ENCODE results near the gene RNF150. TPM values are rescaled to one million over a fixed set of nuclear protein-coding genes. Genes with fewer than 3 reads are reported as not detected.
"Not testable (repeated sequence)": the region's sequence is repeated elsewhere in the genome, so short reads cannot be mapped to it uniquely, and the experiment has no call there.

Gene RNF150
- total RNA-seq, 1 donor from 2014 or later = 5.8 TPM

DNA sequence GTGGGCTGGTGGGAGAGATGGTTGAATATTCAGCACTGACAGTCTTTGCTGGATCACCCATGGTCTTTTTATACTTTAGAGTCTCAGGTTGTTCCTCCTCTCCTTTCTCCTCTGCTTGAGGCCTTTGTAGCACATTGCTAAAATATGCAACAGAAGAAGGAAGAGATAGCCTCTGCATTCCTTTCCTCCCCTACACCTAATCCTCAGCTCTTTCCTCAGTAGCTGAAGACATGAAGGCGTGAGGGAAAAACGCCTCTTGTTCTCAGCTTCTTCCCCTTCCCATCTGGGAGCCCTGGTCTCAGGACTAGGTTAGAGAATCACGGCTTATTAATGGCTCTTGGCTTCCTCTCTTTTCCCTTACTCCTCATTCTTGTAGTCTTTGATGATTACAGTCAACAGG is 76.8 kb downstream of the RNF150 start:
- H3K36me3 Mint-ChIP-seq (ENCODE audit: low read depth, unreplicated experiment) = peaks cover 5% of the 10 kb centered on the region
- no peak for DNase-seq (ENCODE audit: low spot score)
- H3K9me3 Mint-ChIP-seq (ENCODE audit: unreplicated experiment) = no peaks in the 10 kb centered on the region
- no peak overlapping the region for H3K27ac Mint-ChIP-seq (ENCODE audit: unreplicated experiment)
- no peaks in the 10 kb centered on the region for H3K4me1 Mint-ChIP-seq (ENCODE audit: unreplicated experiment)
- no peak overlapping the region for H3K4me3 Mint-ChIP-seq (ENCODE audit: unreplicated experiment)
- TF ChIP-seq, protein P1, sequence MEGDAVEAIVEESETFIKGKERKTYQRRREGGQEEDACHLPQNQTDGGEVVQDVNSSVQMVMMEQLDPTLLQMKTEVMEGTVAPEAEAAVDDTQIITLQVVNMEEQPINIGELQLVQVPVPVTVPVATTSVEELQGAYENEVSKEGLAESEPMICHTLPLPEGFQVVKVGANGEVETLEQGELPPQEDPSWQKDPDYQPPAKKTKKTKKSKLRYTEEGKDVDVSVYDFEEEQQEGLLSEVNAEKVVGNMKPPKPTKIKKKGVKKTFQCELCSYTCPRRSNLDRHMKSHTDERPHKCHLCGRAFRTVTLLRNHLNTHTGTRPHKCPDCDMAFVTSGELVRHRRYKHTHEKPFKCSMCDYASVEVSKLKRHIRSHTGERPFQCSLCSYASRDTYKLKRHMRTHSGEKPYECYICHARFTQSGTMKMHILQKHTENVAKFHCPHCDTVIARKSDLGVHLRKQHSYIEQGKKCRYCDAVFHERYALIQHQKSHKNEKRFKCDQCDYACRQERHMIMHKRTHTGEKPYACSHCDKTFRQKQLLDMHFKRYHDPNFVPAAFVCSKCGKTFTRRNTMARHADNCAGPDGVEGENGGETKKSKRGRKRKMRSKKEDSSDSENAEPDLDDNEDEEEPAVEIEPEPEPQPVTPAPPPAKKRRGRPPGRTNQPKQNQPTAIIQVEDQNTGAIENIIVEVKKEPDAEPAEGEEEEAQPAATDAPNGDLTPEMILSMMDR (IDR thresholded peaks at IDR 0.05; ENCODE audit: unreplicated experiment) = no peak
- H3K27me3 Mint-ChIP-seq (ENCODE audit: unreplicated experiment) = no peaks in the 10 kb centered on the region

DNA sequence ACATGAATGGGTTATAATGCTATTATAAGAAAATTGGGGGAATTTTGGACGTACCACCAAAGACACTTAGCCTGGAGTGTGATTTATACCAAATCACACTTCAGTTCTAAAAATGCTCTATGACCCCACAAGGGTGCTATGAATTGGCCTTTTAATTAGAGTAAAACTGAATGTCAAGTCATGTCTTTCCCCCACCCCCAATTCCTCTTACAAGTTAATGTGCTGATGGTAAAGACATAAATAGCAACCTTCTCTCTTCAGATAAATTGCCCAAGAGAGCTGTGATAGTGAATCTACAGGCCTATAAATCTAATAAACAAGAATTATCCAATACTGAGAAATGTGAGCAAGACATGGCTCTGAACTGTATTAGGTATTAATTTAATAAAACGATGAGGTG is 78.8 kb downstream of the RNF150 start:
- TF ChIP-seq, protein P1 (IDR thresholded peaks at IDR 0.05; ENCODE audit: unreplicated experiment) = no peak
- Mint-ChIP-seq H3K4me1 (ENCODE audit: unreplicated experiment) (no peaks in the 10 kb centered on the region), H3K9me3 (ENCODE audit: unreplicated experiment) (no peaks in the 10 kb centered on the region), H3K27ac (ENCODE audit: unreplicated experiment) (no peak overlapping the region), H3K36me3 (ENCODE audit: low read depth, unreplicated experiment) (peaks cover 9% of the 10 kb centered on the region), H3K27me3 (ENCODE audit: unreplicated experiment) (peaks cover 2% of the 10 kb centered on the region), H3K4me3 (ENCODE audit: unreplicated experiment) (no peak overlapping the region)
- DNase-seq (ENCODE audit: low spot score) = no peak

- not testable (repeated sequence) for H3K27me3 Mint-ChIP-seq (ENCODE audit: unreplicated experiment); H3K4me3 Mint-ChIP-seq (ENCODE audit: unreplicated experiment); H3K9me3 Mint-ChIP-seq (ENCODE audit: unreplicated experiment); H3K27ac Mint-ChIP-seq (ENCODE audit: unreplicated experiment); H3K36me3 Mint-ChIP-seq (ENCODE audit: low read depth, unreplicated experiment); DNase-seq (ENCODE audit: low spot score); H3K4me1 Mint-ChIP-seq (ENCODE audit: unreplicated experiment)
Measured at GRCh38 chr4:141050999-141051398, 82.3 kb downstream of the RNF150 start.

GRCh38 chr4:141047228-141047884 is 85.9 kb downstream of the RNF150 start:
- TF ChIP-seq, protein P1 (IDR thresholded peaks at IDR 0.05; ENCODE audit: unreplicated experiment) = no peak
- H3K27ac Mint-ChIP-seq (ENCODE audit: unreplicated experiment) = no peak overlapping the region
- no peak overlapping the region for H3K4me3 Mint-ChIP-seq (ENCODE audit: unreplicated experiment)
- peaks cover 9% of the 10 kb centered on the region for H3K36me3 Mint-ChIP-seq (ENCODE audit: low read depth, unreplicated experiment)
- no peak for DNase-seq (ENCODE audit: low spot score)
- H3K27me3 Mint-ChIP-seq (ENCODE audit: unreplicated experiment) = peaks cover 2% of the 10 kb centered on the region
- H3K9me3 Mint-ChIP-seq (ENCODE audit: unreplicated experiment) = no peaks in the 10 kb centered on the region
- no peaks in the 10 kb centered on the region for H3K4me1 Mint-ChIP-seq (ENCODE audit: unreplicated experiment)

DNA sequence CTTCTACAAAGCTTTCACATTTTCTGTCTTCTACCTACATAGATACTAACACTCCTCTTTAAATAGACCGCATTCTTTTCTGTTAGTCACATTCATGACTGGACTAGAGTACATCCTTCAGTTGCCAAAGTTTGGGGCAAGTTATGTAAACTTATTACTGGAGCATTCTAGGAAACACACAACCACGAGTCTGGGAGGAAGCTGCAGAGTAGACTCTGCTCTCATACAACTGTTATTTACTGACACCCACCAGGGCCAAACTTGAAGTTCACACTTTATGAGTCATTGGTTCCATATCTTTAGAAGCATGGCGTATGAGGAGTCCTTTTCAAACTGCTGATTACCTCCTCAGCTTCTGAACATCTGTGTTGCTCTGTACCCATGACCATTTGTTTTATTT is 87.0 kb downstream of the RNF150 start:
- Mint-ChIP-seq H3K27ac (ENCODE audit: unreplicated experiment) (no peak overlapping the region), H3K9me3 (ENCODE audit: unreplicated experiment) (no peaks in the 10 kb centered on the region), H3K36me3 (ENCODE audit: low read depth, unreplicated experiment) (peaks cover 1% of the 10 kb centered on the region), H3K27me3 (ENCODE audit: unreplicated experiment) (peaks cover 2% of the 10 kb centered on the region), H3K4me1 (ENCODE audit: unreplicated experiment) (no peaks in the 10 kb centered on the region), H3K4me3 (ENCODE audit: unreplicated experiment) (no peak overlapping the region)
- TF ChIP-seq, protein P1 (IDR thresholded peaks at IDR 0.05; ENCODE audit: unreplicated experiment) = no peak
- DNase-seq (ENCODE audit: low spot score) = no peak
